ENCODE data around the gene TPP1.

GRCh38 chr11:6655020-6655789, 36.0 kb upstream of the TPP1 start:
- TF ChIP-seq, protein P1, sequence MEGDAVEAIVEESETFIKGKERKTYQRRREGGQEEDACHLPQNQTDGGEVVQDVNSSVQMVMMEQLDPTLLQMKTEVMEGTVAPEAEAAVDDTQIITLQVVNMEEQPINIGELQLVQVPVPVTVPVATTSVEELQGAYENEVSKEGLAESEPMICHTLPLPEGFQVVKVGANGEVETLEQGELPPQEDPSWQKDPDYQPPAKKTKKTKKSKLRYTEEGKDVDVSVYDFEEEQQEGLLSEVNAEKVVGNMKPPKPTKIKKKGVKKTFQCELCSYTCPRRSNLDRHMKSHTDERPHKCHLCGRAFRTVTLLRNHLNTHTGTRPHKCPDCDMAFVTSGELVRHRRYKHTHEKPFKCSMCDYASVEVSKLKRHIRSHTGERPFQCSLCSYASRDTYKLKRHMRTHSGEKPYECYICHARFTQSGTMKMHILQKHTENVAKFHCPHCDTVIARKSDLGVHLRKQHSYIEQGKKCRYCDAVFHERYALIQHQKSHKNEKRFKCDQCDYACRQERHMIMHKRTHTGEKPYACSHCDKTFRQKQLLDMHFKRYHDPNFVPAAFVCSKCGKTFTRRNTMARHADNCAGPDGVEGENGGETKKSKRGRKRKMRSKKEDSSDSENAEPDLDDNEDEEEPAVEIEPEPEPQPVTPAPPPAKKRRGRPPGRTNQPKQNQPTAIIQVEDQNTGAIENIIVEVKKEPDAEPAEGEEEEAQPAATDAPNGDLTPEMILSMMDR (IDR thresholded peaks at IDR 0.05), result no peak
- TF ChIP-seq POLR2A (IDR thresholded peaks at IDR 0.05), result peak in 1 of 2 donors; percentile 19
